LNCaP clone FGC (cell line): ENCODE measurements around the gene RAD51B.

Source experiments
- DNase-seq: peaks from one replicate; pipeline ENCODE4 v3.0.0-alpha.2; 2011; ENCODE audit warnings: low read depth
- H3K4me3 ChIP-seq: 2 replicates; pipeline ENCODE4 v1.5.1; 2011; ENCODE audit warnings: mild to moderate bottlenecking, low read depth, low read length, control low read depth
- CTCF ChIP-seq: IDR thresholded peaks from 2 replicates; pipeline ENCODE4 v1.5.1; 2012; ENCODE audit warnings: mild to moderate bottlenecking; ENCODE audit not compliant: control insufficient read depth, insufficient read depth; ENCODE audit errors: extremely low read depth

Gene RAD51B

GRCh38 chr14:68051146-68051545 is 231.6 kb downstream of the RAD51B start:
- H3K4me3 ChIP-seq = no peak overlapping the region
- DNase-seq = no peak
- no peak for TF ChIP-seq CTCF

DNA sequence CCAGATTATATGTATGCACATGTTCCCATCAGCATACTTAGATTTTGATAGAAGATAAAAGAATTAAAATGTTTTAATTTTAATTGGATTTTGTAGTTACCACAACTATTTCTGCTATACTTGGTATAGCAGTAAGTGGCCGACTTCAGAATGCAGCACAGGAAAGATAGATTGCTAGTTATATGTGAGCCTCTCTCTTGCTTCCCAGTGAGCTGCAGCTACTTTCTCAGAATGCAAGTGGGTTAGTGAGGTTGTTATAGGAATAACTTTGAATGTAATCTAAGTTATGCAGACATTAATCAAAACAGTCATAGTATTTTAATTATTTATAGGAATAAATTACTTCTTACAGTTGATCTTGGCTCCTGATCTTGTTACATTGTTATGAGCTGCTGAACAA is 240.6 kb downstream of the RAD51B start:
- no peak for TF ChIP-seq CTCF
- no peak overlapping the region for H3K4me3 ChIP-seq
- DNase-seq = no peak

DNA sequence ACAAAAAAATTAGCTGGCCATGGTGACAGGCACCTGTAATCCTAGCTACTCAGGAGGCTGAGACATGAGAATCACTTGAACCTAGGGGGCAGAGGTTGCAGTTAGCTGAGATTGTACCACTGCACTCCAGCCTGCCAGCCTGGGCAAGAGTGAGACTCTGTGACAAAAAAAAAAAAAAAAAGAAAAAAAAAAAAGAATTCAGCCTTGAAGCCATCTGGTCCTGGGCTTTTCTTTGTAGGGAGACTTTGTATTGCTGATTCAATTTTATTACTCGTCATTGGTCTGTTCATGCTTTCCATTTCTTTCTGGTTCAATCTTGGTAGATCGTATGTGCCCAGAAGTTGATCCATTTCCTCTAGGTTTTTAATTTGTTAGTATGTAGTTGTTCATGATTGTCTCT is 243.1 kb downstream of the RAD51B start:
- no peak overlapping the region for H3K4me3 ChIP-seq
- no peak for TF ChIP-seq CTCF
- no peak for DNase-seq

GRCh38 chr14:68065322-68065721 is 245.7 kb downstream of the RAD51B start:
- no peak overlapping the region for H3K4me3 ChIP-seq
- TF ChIP-seq CTCF = no peak
- no peak for DNase-seq

GRCh38 chr14:68074765-68075381 is 255.3 kb downstream of the RAD51B start:
- DNase-seq = no peak
- no peak overlapping the region for H3K4me3 ChIP-seq
- TF ChIP-seq CTCF = no peak

DNA sequence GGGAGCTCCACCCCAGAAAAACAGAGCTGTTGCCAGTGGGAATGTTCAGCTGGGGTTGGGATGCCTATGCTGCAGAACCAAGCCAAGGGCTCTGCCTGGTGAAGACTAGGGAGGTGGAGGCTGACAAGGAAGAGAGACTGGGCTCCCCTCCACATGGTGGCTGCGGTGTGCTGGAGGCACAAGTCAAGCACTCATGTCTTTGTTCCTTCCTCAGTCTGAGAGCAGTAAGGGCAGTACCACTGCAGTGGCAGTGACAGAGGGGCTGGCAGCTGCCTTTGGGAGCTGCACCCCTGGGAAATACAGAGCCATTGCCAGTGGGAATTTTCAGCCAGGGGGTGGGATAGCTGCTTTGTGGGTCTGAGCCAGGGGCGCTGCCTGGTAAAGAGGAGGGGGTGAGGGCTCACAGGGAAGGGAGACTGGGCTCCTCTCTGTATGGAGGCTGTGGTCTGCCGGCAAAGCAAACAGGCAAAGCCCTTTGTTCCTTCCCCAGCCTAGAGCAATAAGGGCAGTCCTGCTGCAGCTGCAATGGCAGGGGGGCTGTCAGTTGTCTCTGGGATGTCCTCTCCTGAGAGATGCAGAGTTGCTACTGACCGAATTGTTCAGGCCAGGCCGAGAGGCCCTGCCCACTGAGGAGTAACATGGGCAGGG is 255.9 kb downstream of the RAD51B start:
- DNase-seq = no peak
- H3K4me3 ChIP-seq = no peak overlapping the region
- TF ChIP-seq CTCF = no peak

DNA sequence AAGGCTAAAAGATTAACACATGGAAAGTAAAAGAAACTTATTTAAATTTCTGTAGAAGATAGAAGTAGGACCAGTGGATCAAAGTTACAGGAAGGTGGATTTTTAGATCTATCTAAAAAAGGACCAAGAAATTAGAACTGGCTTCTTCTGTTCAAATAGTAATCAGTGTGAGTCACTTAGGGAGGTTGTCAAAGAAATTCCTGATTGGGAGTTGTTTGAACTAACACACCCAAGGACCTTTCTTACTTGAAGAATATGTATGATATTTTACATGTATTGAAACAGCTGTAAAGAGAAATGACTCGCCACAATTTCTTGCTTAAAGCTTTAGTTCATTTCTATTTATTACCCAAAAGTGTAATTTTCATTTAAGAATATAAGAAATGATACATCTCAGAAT is 256.9 kb downstream of the RAD51B start:
- no peak for DNase-seq
- no peak for TF ChIP-seq CTCF
- H3K4me3 ChIP-seq = no peak overlapping the region
